Kidney tubule cell (primary cell): ENCODE data around the gene ELAVL4.

ENCODE experiments used
- DNase-seq: peaks from one replicate; pipeline ENCODE4 v3.0.0-alpha.2; 2018; ENCODE audit warnings: low spot score

Gene ELAVL4

DNA sequence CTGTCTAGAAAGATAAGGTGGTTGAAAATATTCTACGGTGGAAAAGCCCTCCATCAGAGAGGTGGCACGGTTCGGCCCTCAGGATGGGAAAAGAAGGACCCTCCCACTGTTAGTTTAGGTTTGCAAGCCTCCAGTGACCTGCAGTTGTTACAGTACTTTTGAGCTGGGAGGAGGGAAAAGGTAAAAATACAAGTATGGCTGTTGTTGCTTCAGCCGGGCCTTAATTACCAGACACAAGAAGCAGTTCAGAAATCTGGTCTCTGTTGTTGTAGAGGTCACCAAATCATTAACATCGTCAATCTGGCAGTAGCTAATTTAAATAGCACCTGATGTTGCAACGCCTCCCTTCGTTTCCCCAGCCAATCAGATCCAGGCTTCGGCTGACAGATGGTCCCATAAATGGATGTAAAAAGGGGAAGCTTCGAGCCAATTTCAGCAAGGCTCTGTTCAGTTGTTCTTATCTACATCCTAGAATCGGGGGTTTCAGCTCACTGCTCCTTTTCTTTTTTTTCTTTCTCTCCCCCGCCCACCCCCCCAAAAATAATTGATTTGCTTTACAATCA is at the start of gene ELAVL4:
TSS of gene ELAVL4 (plus strand) at position 424 of the 563 bp plus-strand sequence. CDS start 270 bp downstream, outside the sequence.
- no peak for DNase-seq

DNA sequence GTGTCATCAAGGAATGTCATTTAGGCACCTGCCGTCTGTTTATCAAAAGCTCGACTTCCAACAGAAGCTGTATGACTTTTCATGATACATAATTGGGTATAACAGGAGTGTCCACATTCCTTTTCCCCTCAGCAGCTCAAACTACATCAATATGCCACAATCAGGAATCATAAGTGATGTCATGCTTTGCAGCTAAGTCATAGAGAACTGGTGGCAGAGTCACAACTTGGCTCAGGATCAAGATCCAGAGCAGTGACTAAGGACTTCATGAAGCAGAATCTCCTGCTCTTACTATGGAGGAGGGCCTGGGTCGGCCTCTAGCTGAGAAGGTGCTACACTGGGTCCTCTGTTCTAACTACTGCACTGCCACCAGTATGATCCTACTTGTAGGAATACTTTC is 48.4 kb upstream of the ELAVL4 start:
- peak; percentile 89 for DNase-seq

DNA sequence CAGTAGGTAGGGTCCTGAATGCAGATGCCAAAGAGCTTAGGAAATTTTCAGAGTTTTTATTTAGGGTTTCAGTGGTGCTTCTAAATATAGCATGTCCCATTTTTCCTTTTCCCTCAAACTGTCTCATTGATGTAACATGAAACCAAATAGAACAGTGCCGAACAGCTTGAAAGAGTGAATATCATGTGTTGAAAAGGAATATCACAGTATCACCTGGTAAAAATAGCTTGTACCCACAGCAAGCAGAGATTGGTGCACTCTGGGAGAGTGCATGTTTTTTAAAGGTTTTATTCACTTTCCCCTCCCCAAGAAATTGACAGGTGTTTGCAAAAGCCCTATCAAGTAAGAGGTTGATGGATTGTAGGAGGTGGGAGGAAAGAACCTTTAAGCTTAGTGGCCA is 41.9 kb upstream of the ELAVL4 start:
- DNase-seq, result no peak

DNA sequence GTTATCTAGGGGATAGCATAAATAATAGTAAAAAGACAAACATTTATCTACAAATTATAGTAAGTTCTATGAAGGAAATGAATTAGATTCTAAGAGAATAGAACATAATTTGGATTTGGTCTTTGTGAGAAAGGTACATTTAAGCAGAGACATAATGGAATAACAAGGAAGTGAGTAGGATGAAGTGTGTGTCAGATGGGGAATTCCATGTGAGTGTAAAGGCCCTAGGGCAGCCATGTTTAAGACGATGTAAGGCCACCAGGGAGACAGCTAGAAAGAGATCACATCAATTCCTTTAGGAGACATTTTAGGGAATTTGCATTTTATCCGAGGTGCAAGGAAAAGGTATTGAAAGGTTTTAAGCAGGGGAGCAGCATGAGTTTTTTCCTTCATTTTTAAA is 33.8 kb upstream of the ELAVL4 start:
- peak; percentile 56 for DNase-seq

DNA sequence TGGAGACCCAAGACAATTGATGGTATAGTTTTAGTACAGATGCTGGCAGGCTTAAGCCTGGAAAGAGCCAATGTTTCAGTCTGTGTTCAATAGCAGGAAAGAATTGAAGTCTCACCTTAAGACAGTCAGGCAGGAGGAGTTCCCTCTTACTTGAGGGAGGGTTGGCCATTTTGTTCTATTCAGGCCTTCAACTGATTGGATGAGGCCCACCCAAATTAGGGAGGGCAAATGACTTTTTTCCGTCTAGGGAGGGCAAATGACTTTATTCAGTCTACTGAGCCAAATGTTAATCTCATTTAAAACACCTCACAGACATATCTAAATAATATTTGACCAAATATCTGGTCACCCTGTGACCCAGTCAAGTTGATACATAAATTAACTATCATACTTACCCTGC is 31.4 kb upstream of the ELAVL4 start:
- DNase-seq, result no peak

DNA sequence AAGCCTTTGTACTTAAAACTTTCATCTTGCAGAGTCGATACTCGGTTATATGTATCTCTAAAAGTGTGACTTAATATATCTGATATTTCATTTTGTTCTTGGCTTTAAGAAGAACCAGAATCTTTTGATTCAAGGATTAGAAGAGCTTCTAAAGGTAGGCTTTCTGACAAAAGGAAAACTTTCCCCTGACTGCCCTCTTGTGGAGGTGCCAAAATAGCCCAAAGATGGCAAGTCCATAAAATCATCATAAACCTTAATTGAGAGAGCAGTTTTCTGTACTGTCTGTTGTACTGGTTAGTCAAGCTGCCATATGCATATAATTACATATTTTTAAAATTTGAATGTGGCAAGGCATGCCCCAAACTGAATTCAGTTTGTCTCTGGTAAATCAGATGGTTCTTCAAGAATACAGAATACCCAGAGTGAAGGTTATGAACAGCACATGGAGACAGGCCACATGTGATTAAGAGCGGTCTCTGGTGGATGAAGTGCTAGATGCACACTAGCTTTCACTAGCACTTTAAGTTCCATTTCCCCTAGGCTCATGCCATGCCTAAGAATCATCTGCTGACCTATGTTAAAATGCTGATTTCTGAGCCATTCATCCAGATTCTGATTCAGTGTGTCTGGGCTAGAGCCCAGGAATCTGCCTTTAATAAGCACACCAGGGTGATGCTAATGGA is 27.7 kb upstream of the ELAVL4 start:
- DNase-seq, result peak; percentile 49

DNA sequence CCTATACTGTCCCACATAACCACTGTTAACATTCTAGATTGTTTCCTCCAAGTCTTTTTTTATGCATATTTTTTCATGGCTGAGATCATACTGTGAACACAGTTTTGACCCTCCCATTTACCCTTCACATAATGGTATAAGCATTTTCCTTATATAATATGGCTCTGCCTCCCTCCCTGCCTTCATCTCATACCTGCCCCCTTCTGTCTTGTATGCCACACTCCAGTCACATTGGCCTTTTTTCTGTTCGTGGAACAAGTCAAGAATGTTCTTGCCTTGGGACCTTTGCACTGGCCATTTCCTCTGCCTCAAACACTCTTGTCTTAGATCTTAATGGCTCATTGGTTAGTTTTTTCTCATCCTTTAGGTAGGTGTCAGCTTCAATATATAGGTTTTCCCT is 24.3 kb upstream of the ELAVL4 start:
- DNase-seq, result no peak

DNA sequence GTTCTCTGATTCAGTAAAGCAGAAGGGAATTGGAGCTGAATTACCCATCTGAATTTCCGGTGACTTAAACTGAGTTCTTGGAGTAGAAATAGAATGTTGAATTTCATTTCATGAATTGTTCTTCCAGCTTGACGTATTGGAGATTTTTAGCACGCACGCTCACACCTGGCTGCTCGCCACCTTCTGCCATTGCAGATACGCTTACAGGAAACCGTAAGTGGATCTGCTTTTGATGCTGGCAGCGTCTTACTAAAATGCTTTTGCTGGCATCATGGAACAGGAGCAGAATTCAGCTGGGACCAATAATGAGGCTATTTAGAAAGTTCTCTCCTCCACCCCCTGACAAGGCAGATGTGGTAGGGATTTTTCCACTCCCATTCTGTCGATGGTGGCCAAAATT is 17.7 kb upstream of the ELAVL4 start:
- DNase-seq, result no peak

DNA sequence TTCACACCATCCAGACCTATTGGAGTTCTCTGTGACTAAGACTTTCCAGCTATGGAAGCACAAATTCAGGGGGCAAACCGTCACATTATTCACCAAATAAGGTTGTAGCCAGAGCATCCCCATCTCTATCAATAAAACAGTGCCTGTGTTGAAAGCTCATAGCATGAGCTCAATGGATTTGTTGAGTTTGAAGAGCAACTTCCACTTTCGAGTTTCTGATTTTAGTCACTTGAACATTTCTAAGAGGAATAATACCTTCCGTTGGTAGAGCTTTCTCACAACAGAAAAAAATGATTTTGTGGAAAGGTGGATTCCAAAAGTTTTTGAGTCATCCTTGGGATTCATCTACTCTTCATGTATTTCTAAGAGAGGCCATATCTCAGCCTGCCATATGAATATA is 13.0 kb upstream of the ELAVL4 start:
- DNase-seq, result no peak

DNA sequence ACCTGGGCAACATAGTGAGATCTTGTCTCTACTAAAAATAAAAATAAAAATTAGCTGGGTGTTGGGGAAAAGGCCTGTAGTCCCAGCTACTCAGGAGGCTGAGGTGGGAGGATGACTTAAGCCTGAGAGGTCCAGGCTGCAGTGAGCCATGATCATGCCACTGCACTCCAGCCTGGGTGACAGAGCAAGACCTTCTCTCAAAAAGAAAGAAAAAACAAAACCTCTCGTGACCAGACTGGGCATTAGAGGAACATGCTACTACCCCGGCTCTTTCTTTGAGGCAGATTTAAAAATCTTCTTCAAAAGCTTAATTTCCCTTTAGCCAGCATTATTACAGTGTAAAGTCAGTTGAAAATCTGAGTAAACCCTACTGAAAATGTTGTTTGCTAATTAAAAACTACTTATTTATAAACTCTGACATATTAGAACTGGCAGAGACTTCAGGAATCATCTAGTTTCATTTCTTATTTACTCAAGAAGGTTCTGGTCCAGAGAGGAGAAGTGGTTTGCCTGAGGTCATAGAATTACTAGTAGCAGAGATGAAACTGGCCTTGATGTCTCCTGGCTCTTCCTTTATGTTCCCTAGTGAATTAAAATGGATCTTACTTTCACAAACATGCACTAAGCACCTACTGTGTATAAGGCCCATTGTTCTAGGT is 11.6 kb upstream of the ELAVL4 start:
- no peak for DNase-seq

DNA sequence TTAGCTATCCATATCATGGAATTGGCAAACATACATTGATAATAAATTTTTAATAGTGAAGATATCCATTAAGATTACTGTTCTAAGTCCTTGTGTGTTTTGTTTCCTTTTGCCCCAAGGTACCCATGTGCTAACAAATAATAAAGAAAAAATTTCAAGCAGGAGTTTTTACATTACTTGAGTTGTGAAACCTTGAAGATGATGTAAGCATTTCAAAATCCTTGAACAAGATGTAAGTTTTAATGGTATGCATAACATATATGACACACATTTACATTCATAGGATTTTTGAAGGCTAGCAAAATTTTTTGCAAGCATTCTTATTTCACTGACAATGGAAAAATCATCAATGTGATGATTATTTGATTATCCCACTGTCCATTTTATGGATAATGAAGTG is 10.9 kb upstream of the ELAVL4 start:
- no peak for DNase-seq

DNA sequence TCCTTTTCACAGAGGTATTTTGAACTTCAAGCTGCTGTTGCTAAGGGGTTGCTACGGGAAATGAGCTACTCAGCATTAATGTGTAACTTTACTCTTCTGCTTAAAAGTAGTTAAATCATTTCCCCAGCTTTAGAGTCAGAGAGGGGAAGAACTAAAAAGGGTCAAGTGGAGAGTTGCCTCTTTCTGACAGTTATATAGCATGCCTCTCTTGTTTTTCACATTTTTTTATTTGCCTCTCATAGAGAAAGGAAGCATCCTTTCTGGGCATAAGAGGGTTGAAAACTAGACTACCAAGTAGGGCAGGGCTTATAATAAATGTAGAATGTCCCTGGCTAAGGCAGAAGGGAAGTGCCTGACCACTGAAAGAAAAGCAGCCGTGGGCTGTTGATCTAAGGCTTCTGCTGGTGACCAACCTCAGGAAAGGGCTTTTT is 10.1 kb upstream of the ELAVL4 start:
- DNase-seq, result peak; percentile 23

DNA sequence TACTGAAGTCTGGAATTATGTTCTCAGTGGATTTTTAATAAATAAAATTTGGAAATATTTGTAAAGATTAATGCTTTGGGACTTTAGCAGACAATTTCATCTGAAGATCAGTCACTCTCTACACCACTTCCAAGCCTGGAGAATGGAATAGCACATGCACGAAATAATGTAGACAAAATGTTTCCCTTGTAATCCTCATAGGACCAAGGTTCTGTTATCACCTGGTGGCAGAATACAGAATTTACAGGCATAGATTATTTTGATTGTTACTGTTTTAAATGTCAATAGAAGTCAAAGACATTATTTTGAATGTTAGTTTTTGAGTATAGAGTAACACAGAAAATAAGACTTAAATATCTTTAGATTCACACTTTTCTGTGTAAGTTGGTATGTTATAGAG is 9.1 kb upstream of the ELAVL4 start:
- no peak for DNase-seq

DNA sequence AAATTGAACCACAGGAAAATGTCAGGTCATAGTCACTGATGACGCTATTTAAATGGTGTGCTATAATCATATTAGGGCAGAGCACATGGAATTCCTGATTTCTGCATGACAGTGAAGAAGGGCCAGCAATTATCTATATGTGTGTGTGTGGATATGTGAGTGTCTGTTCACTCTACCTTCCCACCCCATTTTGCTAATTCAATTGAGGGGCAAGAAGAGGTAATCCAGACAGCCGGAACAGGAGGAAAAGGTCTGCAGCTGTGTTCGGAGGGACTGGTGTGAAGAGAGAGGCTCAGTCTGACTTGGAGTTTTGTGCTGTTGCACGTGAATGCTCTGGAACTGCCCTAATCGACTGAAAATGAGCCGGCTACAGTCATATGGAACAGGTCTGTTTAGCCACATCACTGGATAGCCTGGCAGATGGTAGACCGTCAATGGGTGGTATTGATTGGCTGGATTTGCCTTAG is 5.1 kb upstream of the ELAVL4 start:
- DNase-seq, result no peak

DNA sequence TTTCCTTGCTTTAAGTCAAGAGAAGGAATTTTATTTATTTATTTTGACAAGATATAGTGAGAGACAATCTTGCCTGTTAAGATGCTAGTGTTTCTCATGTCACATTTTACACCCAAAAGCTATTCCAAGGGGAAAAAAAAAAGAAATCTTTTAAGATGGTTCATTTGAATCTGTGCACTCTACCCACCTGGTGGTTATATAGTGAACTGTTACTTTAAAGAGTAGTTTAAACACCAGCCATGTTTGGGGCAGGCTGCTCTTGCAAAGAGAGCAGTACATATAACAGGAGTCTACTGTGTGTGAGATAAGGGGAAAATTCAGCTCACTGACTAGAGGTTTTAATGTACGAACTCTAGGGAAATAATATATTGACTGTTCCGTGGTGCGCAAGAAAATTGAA is 3.3 kb upstream of the ELAVL4 start:
- no peak for DNase-seq

DNA sequence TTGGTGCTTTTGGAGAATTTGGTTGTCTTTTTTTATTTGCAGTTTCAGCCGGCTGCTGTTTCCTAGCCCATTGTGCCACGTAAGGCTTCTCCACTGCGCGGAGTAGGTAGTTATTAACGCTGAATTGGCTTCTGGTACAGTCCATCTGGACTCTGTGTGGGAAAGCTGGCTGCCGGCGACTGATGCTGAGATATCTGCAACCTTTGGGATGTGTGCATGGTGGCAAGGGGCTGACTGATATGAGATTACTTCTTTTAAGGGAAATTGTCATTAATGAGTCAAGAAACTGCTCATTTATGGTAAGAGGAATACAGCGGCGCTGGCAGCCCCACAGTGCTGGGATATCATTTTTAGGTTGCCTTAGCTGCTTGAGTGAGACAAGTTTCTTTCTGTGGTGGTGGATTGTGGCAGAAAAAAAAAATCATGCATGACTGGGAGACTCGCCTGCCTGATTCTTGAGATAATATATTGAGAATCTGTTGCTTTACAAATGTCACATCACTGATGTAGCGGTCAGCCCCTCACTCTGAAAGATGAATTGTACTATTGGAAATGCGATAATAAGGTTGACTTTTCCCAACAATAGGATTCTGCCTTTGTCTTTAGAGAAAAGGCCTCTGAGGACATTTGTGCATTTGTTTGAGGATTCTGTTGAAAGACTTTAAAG is 2.5 kb upstream of the ELAVL4 start:
- no peak for DNase-seq

DNA sequence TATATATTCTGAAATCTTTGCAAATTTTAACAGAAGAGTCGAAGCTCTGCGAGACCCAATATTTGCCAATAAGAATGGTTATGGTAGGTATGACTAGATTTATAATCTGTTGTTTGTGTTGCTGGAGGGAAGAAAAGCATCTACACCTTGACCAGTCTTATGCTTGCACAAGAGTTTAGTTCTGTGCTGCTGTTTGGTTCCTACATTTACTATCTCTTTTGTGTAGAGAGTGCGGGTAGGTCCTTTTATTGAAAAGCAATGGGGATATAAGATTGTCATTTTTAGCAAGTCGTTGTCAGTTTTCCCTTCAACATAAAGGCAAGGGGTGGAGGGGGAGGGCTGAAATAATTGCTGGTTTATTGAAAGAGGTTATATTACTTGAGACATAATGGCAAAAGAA is 396 bp downstream of the ELAVL4 start:
- DNase-seq, result no peak

DNA sequence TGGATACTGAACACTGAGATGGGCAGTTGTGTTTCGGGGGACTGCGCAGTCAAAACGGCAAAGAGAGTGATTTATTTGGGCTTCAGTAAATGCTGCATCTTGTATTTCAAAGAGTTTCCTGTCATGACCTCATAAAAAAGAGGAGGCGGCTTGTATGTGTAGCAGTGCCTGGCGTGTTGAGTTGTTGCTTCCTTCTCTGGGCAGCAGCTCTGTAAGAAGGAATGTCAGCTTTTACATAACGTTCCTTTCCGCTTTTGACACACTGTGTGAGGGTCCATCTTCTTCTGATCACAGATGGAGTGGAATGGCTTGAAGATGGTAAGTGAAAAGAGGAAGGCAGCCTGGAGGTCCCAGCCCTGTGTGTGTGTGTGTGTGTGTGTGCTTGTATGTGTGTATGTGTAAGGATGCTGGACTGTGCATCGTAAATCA is 941 bp downstream of the ELAVL4 start:
- peak; percentile 27 for DNase-seq

DNA sequence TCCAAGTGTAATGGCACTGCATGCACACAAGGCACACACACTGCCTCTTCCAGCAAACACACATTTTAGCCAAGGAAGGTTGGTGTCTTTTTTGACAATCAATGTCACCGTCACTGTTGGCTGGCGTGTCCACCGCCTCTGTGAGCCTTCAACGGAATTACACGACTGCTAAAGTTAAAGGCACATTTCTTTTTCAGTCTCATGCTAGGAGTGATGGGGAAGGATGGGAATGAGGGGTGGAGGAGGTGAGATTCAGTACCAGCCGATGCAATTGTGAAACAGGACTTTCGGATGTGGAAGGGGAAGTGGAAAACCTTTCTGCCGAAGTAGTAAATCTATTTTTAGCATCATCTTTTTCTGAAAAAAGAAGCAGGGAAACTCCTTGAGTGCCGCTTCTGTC is 1.4 kb downstream of the ELAVL4 start:
- no peak for DNase-seq

DNA sequence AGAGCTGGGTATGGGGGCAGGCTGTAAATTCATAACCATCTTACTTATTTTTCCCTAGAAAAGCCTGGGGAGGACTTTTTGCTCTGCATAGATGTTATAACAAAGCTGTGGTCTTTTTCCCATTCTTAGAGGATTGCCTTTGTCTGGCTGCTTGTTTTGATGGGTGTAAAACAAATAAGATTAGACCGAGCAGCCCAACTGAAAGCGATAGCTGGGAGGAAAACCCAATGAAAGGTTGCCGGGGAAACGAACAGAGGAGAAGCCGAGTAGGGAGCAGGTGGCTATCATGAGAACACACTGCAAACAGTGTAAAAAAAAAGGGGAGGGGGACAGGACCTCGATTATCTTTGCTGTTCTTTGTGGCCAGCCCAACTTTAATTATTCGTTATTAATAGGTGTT is 1.9 kb downstream of the ELAVL4 start:
- no peak for DNase-seq

DNA sequence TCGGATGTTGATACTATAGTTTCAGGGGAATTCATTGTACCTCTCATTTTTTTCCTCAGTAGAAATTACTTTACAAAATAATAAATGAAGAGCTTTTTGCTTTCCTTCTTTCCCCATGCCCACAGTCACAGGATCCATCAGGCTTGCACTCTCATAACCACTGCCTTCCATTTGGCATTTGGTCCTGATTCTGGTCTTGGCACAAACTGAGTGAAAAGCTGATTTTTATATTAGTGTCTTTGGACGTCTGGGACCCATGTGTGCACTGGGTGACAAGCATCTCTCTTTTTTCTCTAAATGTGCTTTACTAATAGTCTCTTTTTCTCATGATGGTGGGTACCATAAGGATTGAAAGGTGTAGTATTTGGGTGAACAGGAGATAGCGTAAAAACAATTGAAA is 2.8 kb downstream of the ELAVL4 start:
- DNase-seq, result no peak

DNA sequence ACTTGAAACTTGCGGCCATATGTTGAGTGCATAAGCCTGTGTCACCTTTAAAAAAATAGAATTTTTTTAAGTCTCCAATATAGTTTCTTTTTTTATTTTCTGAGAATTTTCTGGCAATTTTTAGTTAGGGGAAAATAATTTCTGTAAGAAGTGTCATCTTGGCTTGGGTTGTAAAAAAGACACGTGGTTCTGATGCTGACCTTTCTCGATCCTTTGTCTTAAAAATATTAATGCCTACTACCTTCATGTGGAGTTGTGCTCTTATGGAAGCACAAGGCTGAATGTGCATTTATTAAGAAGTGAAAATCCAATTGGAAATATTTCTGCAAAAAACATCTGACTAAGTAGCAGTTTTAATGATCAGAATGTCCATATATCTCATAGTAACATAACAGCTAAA is 3.5 kb downstream of the ELAVL4 start:
- DNase-seq, result no peak

DNA sequence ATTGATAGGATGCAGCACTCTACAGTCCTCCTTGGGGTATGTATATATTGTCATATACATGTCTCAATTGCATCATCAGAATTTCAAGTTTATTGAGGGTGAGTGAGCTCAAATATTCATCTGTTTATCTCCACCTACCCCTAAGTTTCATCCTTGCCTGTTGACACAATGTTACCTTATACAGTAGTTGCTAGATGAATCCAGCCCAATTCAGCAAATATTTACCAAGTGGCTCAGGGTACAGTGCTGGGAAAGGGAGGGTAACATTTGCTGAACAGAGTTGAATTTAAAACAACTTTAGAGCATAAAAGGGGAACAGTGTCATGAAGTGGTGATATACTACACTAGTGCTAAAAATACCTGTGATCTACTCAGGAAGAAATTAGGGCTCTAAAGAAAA is 14.4 kb downstream of the ELAVL4 start:
- no peak for DNase-seq
